Measurements from ENCODE around the gene OTUB2.

OTUB2 gene

GRCh38 chr14:94075008-94075407 lies 48.9 kb downstream of the OTUB2 start:
- peaks cover 4% of the 10 kb centered on the region; the same call in 1 of the 2 replicates for H3F3A ChIP-seq (ENCODE audit: insufficient read depth, low read length)
- no peak overlapping the region for H3K4me2 ChIP-seq (ENCODE audit: low read length)
- H3K9me2 ChIP-seq (ENCODE audit: low read depth, low read length): no peaks in the 10 kb centered on the region
- peaks cover 20% of the 10 kb centered on the region for H3K9me3 ChIP-seq (ENCODE audit: low read length)
- H3K4me3 ChIP-seq (ENCODE audit: low read depth, low read length, poor library complexity, severe bottlenecking): no peak overlapping the region
- H3K9ac ChIP-seq (ENCODE audit: low read length): no peak overlapping the region
- H4K20me1 ChIP-seq (ENCODE audit: insufficient read depth, low read length): no peaks in the 10 kb centered on the region
- no peaks in the 10 kb centered on the region for H3K27me3 ChIP-seq (ENCODE audit: insufficient read depth, low read length)
- peaks cover 98% of the 10 kb centered on the region for H3K79me2 ChIP-seq (ENCODE audit: insufficient read depth, low read length)
- peaks cover 29% of the 10 kb centered on the region for H3K4me1 ChIP-seq (ENCODE audit: insufficient read depth, low read length, severe bottlenecking)
- H3K27ac ChIP-seq (ENCODE audit: low read depth, low read length, poor library complexity, severe bottlenecking): no peak overlapping the region
- peaks cover 73% of the 10 kb centered on the region for H3K36me3 ChIP-seq (ENCODE audit: insufficient read depth, low read length)
- H2AFZ ChIP-seq (ENCODE audit: low read length): no peak overlapping the region
- TF ChIP-seq EZH2 (IDR thresholded peaks at IDR 0.05; ENCODE audit: borderline replicate concordance, low read length) (no peak), CTCF (IDR thresholded peaks at IDR 0.05; ENCODE audit: low read length) (no peak)

- TF ChIP-seq EZH2 (IDR thresholded peaks at IDR 0.05; ENCODE audit: borderline replicate concordance, low read length) (no peak), CTCF (IDR thresholded peaks at IDR 0.05; ENCODE audit: low read length) (no peak)
- no peak overlapping the region for H3K27ac ChIP-seq (ENCODE audit: low read depth, low read length, poor library complexity, severe bottlenecking)
- H3K4me1 ChIP-seq (ENCODE audit: insufficient read depth, low read length, severe bottlenecking): peaks cover 41% of the 10 kb centered on the region
- peaks cover 86% of the 10 kb centered on the region for H3K79me2 ChIP-seq (ENCODE audit: insufficient read depth, low read length)
- no peak overlapping the region for H3K9ac ChIP-seq (ENCODE audit: low read length)
- peaks cover 73% of the 10 kb centered on the region for H3K36me3 ChIP-seq (ENCODE audit: insufficient read depth, low read length)
- peak overlapping the region; percentile 29 for H3K4me3 ChIP-seq (ENCODE audit: low read depth, low read length, poor library complexity, severe bottlenecking)
- H3F3A ChIP-seq (ENCODE audit: insufficient read depth, low read length): peaks cover 4% of the 10 kb centered on the region; the same call in 1 of the 2 replicates
- no peaks in the 10 kb centered on the region for H4K20me1 ChIP-seq (ENCODE audit: insufficient read depth, low read length)
- no peak overlapping the region for H2AFZ ChIP-seq (ENCODE audit: low read length)
- peaks cover 19% of the 10 kb centered on the region for H3K9me3 ChIP-seq (ENCODE audit: low read length)
- H3K9me2 ChIP-seq (ENCODE audit: low read depth, low read length): no peaks in the 10 kb centered on the region
- peak overlapping the region; percentile 14; the same call in 1 of the 2 replicates for H3K4me2 ChIP-seq (ENCODE audit: low read length)
- H3K27me3 ChIP-seq (ENCODE audit: insufficient read depth, low read length): no peaks in the 10 kb centered on the region
These were observed 51.1 kb downstream of the OTUB2 start for GRCh38 chr14:94077111-94077821.

GRCh38 chr14:94077823-94078222 lies 51.7 kb downstream of the OTUB2 start:
- Histone ChIP-seq H3K9me2 (ENCODE audit: low read depth, low read length) (no peaks in the 10 kb centered on the region), H3K4me1 (ENCODE audit: insufficient read depth, low read length, severe bottlenecking) (peaks cover 44% of the 10 kb centered on the region), H3K79me2 (ENCODE audit: insufficient read depth, low read length) (peaks cover 80% of the 10 kb centered on the region), H3K4me2 (ENCODE audit: low read length) (peak overlapping the region; percentile 95; the same call in 1 of the 2 replicates), H4K20me1 (ENCODE audit: insufficient read depth, low read length) (no peaks in the 10 kb centered on the region), H3K9me3 (ENCODE audit: low read length) (peaks cover 19% of the 10 kb centered on the region), H3K36me3 (ENCODE audit: insufficient read depth, low read length) (peaks cover 70% of the 10 kb centered on the region), H3K9ac (ENCODE audit: low read length) (no peak overlapping the region), H3K27ac (ENCODE audit: low read depth, low read length, poor library complexity, severe bottlenecking) (no peak overlapping the region), H3K4me3 (ENCODE audit: low read depth, low read length, poor library complexity, severe bottlenecking) (peak overlapping the region; percentile 98), H3F3A (ENCODE audit: insufficient read depth, low read length) (peaks cover 4% of the 10 kb centered on the region; the same call in 1 of the 2 replicates), H3K27me3 (ENCODE audit: insufficient read depth, low read length) (no peaks in the 10 kb centered on the region), H2AFZ (ENCODE audit: low read length) (no peak overlapping the region)
- TF ChIP-seq CTCF (IDR thresholded peaks at IDR 0.05; ENCODE audit: low read length) (no peak), EZH2 (IDR thresholded peaks at IDR 0.05; ENCODE audit: borderline replicate concordance, low read length) (no peak)
